GM21529 (cell line): ENCODE results near the gene ACP5.
"Not testable (repeated sequence)": the region's sequence is repeated elsewhere in the genome, so short reads cannot be mapped to it uniquely, and the experiment has no call there.

Source experiments
- ATAC-seq: cut with Tn5 transposase; IDR thresholded peaks from one replicate; pipeline ENCODE4 v1.9.1; 2021; ENCODE audit not compliant: unreplicated experiment

The ACP5 gene

DNA sequence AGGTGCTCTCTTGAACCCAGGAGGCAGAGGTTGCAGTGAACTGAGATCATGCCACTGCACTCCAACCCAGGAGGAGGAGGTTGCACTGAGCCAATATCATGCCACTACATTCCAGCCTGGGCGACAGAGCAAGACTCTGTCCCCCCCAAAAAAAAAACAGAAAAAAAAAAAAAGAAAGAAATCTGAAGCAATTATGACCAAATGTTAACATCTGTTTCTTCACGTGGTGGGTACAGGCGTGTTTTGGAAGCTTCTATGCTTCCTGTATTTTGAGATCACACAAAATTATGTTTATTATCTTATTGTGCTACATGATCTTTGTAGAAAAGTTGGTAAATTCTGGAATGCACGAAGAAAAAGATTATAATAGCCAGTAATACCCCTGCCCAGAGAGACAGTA is 2.7 kb upstream of the ACP5 start:
- ATAC-seq, result no peak

- no peak for ATAC-seq
Observed at GRCh38 chr19:11578258-11579142, 1.1 kb upstream of the ACP5 start.

GRCh38 chr19:11576227-11576626 is 1.2 kb downstream of the ACP5 start:
- no peak for ATAC-seq

- ATAC-seq, result no peak
Observed at GRCh38 chr19:11574689-11575088, 2.8 kb downstream of the ACP5 start.

DNA sequence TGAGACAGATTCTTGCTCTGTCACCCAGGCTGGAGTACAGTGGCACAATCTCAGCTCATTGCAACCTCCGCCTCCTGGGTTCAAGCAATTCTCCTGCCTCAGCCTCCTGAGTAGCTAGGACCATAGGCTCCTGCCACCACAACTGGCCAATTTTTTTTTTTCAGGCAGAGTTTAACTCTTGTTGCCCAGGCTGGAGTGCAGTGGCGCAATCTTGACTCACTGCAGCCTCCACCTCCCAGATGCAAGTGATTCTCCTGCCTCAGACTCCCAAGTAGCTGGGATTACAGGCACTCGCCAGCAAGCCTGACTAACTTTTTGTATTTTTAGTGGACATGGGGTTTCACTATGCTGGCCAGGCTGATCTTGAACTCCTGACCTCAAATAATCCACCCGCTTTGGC is 3.7 kb downstream of the ACP5 start:
- not testable (repeated sequence) for ATAC-seq

- not testable (repeated sequence) for ATAC-seq
Observed at GRCh38 chr19:11573354-11573753, 4.1 kb downstream of the ACP5 start.

DNA sequence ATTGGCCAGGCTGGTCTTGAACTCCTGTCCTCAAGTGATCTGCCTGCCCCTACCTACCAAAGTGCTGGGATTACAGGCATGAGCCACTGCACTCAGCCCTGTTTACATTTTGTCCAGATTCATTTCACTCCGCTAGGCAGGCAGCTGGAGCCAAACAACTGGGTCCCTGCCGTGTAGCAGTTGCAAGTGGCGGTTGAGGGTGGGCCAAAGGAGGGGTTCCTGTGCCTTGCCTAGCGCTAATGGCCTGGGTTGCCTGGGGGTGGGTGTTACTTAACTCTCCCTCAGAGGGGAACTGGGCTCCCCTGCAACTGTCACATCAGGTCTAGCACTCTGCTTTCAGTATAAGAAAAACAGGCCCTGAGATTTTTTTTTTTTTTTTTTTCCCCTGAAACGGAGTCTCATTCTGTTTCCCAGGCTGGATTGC is 7.4 kb downstream of the ACP5 start:
- ATAC-seq, result no peak

DNA sequence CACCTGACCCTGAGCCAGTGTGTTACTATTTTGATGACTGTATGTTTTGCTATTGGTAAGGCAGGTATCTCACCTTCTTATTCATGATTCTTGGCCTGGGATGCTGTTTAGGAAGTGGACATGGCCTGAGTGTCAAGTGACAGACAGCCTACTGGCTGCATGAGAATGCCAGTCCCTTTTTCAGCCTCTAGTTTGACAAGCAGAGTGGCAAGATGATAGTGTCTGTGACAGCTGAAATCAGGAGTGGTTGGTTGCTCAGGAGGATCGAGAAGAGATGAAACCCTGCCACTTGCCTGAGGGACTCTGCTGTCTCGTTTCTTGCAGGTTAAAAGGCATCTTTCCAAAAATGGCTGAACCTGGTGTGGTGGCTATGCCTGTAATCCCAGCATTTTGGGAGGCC is 11.3 kb downstream of the ACP5 start:
- no peak for ATAC-seq

- ATAC-seq, result not testable (repeated sequence)
Observed at GRCh38 chr19:11565649-11565980, 11.8 kb downstream of the ACP5 start.

- ATAC-seq, result not testable (repeated sequence)
Observed at GRCh38 chr19:11564082-11564807, 13.2 kb downstream of the ACP5 start.

- ATAC-seq, result no peak
Observed at GRCh38 chr19:11563532-11563931, 13.9 kb downstream of the ACP5 start.

DNA sequence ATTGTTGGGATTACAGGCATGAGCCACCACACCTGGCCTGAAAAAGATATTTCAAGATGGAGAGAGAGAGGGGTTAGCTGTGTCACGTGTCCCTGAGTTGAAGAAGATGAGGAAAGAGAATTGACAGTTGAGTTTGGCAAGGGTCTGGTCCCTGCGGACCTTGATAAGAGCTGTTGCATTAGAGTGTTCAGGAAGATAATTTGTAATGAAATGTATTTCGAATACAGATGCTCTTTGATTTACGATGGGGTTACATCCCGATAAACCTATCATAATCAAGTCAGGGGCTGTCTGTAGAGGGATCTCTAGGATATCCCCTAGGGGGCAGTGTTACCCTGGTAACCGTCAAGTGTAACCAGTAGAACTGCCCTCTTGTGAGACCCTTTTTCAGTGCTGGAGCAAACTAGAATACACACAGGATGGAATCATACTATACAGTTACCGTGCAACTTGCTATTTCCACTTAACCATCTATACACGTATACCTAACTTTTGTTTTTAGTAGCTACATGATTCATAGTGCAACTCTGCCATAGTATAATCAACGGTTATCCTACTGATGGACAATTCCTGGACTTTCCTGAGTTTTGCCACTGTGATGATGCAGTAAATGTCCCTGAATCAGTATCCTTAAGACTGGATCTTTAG is 16.9 kb downstream of the ACP5 start:
- ATAC-seq, result peak; percentile 33

- ATAC-seq, result peak; percentile 65
Observed at GRCh38 chr19:11558881-11559828, 18.3 kb downstream of the ACP5 start, which contains the start of gene ELOF1. ELOF1 (minus strand) TSS chr19:11559230; CDS start chr19:11554347, 4,883 bp downstream.

GRCh38 chr19:11556634-11557420 is 20.6 kb downstream of the ACP5 start:
- ATAC-seq, result no peak

DNA sequence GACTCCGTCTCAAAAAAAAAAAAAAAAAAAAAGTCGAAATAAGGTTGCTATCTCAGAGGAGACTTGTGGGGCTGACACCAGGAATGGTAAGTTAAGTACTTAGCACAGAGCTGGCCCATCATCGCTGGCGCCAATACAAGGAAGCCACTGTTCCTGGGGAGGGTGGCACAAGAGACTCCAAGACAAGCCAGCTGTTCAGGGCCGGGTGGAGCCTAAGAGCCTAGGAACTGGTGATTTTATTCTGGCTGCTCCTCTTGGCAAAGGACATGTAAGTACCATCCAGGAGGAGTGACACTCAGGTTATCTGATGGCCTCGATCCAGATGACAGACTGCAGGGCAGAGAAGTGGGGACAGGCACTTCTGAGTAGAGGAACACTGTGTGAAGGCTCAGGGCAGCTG is 22.2 kb downstream of the ACP5 start:
- ATAC-seq, result no peak

GRCh38 chr19:11554160-11554559 is 23.3 kb downstream of the ACP5 start:
- no peak for ATAC-seq

DNA sequence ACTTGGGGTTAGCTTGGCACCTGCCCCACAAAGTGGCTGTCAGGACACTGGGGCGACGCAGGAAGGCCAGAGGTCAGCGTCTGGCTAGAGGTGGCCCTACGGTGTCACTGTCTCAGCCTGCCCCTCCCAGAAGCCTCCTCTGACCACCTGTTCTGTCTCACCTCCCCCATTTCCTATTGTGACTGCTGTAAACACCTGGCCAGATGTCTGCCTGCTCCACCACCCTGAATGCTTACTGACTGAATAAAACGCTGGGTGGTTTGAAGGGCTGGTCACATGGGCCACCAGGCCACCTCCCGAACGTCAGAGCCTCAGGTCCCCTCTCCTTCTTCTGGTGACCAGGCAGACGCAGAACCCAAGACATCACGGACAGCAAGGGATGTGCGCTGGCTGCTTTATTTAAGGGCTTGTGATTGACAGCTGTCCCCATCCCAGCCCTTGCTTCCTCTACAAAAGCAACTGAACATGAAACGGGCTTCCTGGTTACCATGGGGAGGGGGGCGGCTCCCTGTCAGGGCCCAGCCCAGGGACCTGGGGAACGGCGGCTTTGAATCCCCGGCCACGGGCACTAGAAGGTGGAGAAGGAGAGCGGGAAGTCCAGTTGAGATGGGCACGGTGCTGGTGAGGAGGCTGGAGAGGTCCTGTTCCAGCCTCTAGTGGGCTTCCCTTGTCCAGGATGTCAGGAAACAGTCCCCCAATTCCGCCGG is 24.6 kb downstream of the ACP5 start:
- ATAC-seq, result no peak

DNA sequence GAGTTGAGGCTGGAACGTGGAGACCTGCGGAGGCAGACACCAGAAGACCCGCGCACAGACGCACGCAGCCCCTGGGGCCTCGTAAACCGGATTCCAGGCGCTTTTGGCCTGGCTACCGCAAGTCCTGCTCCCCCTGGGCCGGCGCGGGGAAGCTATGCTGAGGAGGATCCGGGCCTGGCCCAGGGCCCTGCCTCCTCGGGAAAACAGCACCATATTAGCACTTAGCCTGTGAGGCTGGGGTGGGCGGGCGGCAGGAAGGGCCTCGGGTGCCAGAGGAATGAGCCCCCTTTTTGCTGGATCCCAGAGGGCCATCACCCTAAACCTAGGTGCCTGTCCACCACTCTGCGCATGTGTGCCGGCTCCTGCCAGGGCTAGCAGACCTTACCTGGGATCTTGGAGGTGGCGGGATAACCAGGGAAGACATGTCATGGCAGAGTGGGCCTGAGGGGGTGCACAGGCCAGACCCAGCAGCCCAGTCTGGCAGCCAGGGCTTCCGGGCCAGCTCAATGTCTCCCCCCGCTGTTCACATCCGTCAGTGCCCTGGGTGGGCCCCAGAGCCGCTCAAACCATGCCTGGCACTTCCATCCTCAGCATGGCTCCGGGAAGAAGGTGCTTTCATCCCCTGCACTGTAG is 25.7 kb downstream of the ACP5 start:
- no peak for ATAC-seq

GRCh38 chr19:11550265-11550664 is 27.2 kb downstream of the ACP5 start:
- ATAC-seq, result no peak
